ENCODE data around the gene TOB1.

The TOB1 gene

GRCh38 chr17:50835301-50836234 lies 30.6 kb downstream of the TOB1 start, which contains the start of gene WFIKKN2:
TSS of gene WFIKKN2 (plus strand) at chr17:50835586. CDS start at chr17:50835938, 352 bp downstream.
- Histone ChIP-seq H3K9me3 (ENCODE audit: low read depth, low read length) (no peaks in the 10 kb centered on the region), H3K9ac (ENCODE audit: insufficient read length) (no peak within 1 kb of the TSS), H3K27ac (no peak within 1 kb of the TSS), H3K4me3 (no peak within 1 kb of the TSS), H3K36me3 (ENCODE audit: insufficient read depth, low read length) (no peaks in the 10 kb centered on the region)
- no peak for DNase-seq (ENCODE audit: low read depth, low spot score)
- TF ChIP-seq FOXP2 (optimal IDR thresholded peaks at IDR 0.05; ENCODE audit: control extremely low read depth, extremely low read length, insufficient read depth) (no peak), EZH2 (IDR thresholded peaks at IDR 0.05) (no peak), POLR2AphosphoS5 (IDR thresholded peaks at IDR 0.05; ENCODE audit: borderline replicate concordance, low read depth, low read length) (no peak)

DNA sequence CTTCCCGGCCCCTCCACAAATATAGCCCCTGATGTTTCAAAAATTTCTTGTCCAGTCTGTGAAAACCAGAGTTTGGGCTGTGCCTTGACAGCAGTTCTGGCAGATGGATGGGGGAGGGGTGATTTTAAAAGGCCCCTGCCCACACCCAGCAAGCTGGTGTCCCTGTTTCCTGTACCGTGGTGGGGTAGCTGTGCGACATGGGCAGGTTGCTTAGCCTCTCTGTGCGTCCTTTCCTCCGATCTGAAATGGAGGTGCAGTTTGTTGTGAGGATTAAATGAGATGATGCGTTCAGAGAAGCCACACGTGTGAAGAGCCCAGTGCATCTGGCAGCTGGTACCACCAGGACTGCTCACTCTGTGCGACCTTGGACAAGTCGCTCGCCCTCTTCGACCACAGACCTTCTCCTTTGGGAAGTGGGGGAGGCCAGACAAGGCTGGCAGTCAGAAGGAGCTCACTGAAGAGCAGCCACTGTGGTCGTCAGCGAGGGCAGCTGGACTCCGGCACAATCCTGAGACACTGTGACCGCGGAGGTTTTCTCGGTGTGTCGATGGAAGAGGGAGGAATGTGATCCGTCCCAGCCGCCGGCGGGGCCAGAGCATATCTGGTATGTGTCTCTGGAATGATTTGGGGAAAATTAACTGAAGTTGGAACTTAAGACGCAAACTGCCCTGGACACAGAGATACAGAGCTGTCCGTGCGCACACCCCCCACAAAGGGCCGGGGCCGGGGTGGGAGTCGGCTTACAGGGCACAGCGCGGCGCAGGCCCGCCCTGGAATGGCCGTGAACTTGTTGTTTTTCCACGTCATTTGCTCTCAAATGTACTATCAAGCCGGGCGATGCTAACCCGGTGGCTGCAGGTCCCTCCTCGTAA lies 31.5 kb downstream of the TOB1 start:
- DNase-seq (ENCODE audit: low read depth, low spot score), result no peak
- no peaks in the 10 kb centered on the region for H3K36me3 ChIP-seq (ENCODE audit: insufficient read depth, low read length)
- H3K27ac ChIP-seq, result no peak overlapping the region
- no peak overlapping the region for H3K4me3 ChIP-seq
- TF ChIP-seq FOXP2 (optimal IDR thresholded peaks at IDR 0.05; ENCODE audit: control extremely low read depth, extremely low read length, insufficient read depth) (no peak), POLR2AphosphoS5 (IDR thresholded peaks at IDR 0.05; ENCODE audit: borderline replicate concordance, low read depth, low read length) (no peak), EZH2 (IDR thresholded peaks at IDR 0.05) (no peak)
- no peaks in the 10 kb centered on the region for H3K9me3 ChIP-seq (ENCODE audit: low read depth, low read length)
- no peak overlapping the region for H3K9ac ChIP-seq (ENCODE audit: insufficient read length)

- no peak for TF ChIP-seq POLR2AphosphoS5 (IDR thresholded peaks at IDR 0.05; ENCODE audit: borderline replicate concordance, low read depth, low read length)
- no peak for TF ChIP-seq FOXP2 (optimal IDR thresholded peaks at IDR 0.05; ENCODE audit: control extremely low read depth, extremely low read length, insufficient read depth)
- no peak for TF ChIP-seq EZH2 (IDR thresholded peaks at IDR 0.05)
- H3K4me3 ChIP-seq, result no peak overlapping the region
- no peaks in the 10 kb centered on the region for H3K36me3 ChIP-seq (ENCODE audit: insufficient read depth, low read length)
- DNase-seq (ENCODE audit: low read depth, low spot score), result no peak
- no peak overlapping the region for H3K9ac ChIP-seq (ENCODE audit: insufficient read length)
- H3K9me3 ChIP-seq (ENCODE audit: low read depth, low read length), result no peaks in the 10 kb centered on the region
- H3K27ac ChIP-seq, result no peak overlapping the region
Observed at GRCh38 chr17:50833510-50834428, 32.4 kb downstream of the TOB1 start.

GRCh38 chr17:50832864-50833381 lies 33.2 kb downstream of the TOB1 start:
- Histone ChIP-seq H3K36me3 (ENCODE audit: insufficient read depth, low read length) (no peaks in the 10 kb centered on the region), H3K27ac (no peak overlapping the region), H3K9me3 (ENCODE audit: low read depth, low read length) (no peaks in the 10 kb centered on the region), H3K9ac (ENCODE audit: insufficient read length) (no peak overlapping the region), H3K4me3 (no peak overlapping the region)
- TF ChIP-seq POLR2AphosphoS5 (IDR thresholded peaks at IDR 0.05; ENCODE audit: borderline replicate concordance, low read depth, low read length) (no peak), EZH2 (IDR thresholded peaks at IDR 0.05) (no peak), FOXP2 (optimal IDR thresholded peaks at IDR 0.05; ENCODE audit: control extremely low read depth, extremely low read length, insufficient read depth) (no peak)
- no peak for DNase-seq (ENCODE audit: low read depth, low spot score)

DNA sequence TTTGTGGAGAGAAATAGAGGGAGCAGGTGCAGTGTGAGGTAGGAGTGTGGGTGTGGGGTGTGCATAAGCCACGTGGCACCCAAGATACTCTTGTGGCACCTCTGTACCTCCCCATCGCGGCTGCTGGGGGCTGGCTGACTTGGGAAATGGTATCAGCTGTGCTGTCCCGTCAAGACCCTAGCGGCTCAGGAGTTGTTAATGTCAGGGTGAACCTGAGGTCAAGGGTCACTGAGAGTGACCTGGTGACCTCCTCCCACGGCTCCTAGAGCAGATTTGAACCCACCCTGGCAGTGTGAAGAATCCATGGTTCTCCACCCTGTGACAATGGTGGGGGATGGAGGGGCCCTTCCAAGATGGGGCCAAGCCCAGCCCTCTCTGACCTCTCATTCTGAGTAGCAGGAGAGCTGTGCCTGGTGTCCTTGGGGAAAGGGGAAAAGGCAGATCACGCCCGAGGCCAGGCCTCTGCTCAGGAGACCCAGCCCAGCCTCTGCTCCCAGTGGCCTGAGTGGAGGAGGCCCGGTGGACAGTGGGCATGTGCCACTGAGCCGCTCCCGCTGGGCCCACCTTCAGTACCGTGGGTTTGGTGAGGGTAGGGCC lies 33.8 kb downstream of the TOB1 start:
- no peak for DNase-seq (ENCODE audit: low read depth, low spot score)
- TF ChIP-seq POLR2AphosphoS5 (IDR thresholded peaks at IDR 0.05; ENCODE audit: borderline replicate concordance, low read depth, low read length) (no peak), FOXP2 (optimal IDR thresholded peaks at IDR 0.05; ENCODE audit: control extremely low read depth, extremely low read length, insufficient read depth) (no peak), EZH2 (IDR thresholded peaks at IDR 0.05) (no peak)
- no peak overlapping the region for H3K4me3 ChIP-seq
- no peaks in the 10 kb centered on the region for H3K9me3 ChIP-seq (ENCODE audit: low read depth, low read length)
- H3K36me3 ChIP-seq (ENCODE audit: insufficient read depth, low read length), result no peaks in the 10 kb centered on the region
- H3K27ac ChIP-seq, result no peak overlapping the region
- no peak overlapping the region for H3K9ac ChIP-seq (ENCODE audit: insufficient read length)

- Histone ChIP-seq H3K9me3 (ENCODE audit: low read depth, low read length) (no peaks in the 10 kb centered on the region), H3K36me3 (ENCODE audit: insufficient read depth, low read length) (no peaks in the 10 kb centered on the region), H3K4me3 (no peak overlapping the region), H3K9ac (ENCODE audit: insufficient read length) (no peak overlapping the region), H3K27ac (no peak overlapping the region)
- no peak for DNase-seq (ENCODE audit: low read depth, low spot score)
- TF ChIP-seq POLR2AphosphoS5 (IDR thresholded peaks at IDR 0.05; ENCODE audit: borderline replicate concordance, low read depth, low read length), result no peak
- no peak for TF ChIP-seq EZH2 (IDR thresholded peaks at IDR 0.05)
- no peak for TF ChIP-seq FOXP2 (optimal IDR thresholded peaks at IDR 0.05; ENCODE audit: control extremely low read depth, extremely low read length, insufficient read depth)
Observed at GRCh38 chr17:50831471-50831928, 34.7 kb downstream of the TOB1 start.

DNA sequence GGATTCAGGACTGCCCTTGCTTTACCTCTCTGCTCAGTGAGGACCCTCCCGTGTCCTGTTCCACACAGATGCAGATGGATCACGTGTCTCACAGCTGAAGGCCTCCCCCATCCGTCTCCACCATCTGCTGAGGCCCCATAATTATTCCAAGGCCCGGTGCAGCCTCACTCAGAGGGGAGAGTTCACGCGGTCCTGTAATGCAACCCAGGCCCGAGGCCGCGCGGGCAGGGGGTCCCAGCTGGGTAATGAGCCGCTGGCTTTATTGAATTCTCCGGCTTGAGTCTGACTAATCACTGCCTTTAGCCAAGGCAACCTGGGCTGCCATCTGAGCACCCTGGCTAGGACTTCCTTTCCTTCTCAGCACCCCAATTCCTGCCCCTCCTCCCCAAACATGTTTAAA lies 35.2 kb downstream of the TOB1 start:
- Histone ChIP-seq H3K27ac (no peak overlapping the region), H3K9ac (ENCODE audit: insufficient read length) (no peak overlapping the region), H3K4me3 (no peak overlapping the region), H3K36me3 (ENCODE audit: insufficient read depth, low read length) (no peaks in the 10 kb centered on the region), H3K9me3 (ENCODE audit: low read depth, low read length) (no peaks in the 10 kb centered on the region)
- DNase-seq (ENCODE audit: low read depth, low spot score), result no peak
- no peak for TF ChIP-seq FOXP2 (optimal IDR thresholded peaks at IDR 0.05; ENCODE audit: control extremely low read depth, extremely low read length, insufficient read depth)
- no peak for TF ChIP-seq EZH2 (IDR thresholded peaks at IDR 0.05)
- no peak for TF ChIP-seq POLR2AphosphoS5 (IDR thresholded peaks at IDR 0.05; ENCODE audit: borderline replicate concordance, low read depth, low read length)

Data from SK-N-MC (cell line).